ENCODE measurements around the gene KRT6A.
A peak's percentile ranks its signal among the peaks of the same experiment; 100 is the strongest.

The KRT6A gene

DNA sequence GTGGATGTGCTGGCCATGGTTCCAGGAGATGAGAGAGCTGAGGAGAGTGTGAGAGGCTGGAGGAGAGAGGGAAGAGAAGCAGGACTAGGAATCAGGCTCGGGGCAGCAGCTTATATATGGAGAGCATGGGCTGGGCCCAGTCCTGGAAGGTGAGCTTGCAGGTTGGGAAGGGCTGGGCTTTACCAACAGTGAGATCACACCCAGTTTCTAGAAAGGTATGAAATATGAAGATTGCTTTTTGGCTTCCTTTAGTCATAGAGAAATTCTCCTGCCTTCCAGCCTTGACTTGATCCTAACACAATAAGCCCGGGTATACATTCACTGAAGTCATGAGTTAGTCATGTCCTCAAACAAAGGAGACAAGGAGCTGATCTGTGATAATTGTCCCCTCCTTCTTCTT is at the start of gene KRT6A:
KRT6A (minus strand) TSS at position 86 of the 400 bp plus-strand sequence; CDS start at position 17, 69 bp downstream.
- TF ChIP-seq RAD21 (IDR thresholded peaks at IDR 0.05; ENCODE audit: low read depth) (no peak), CREB1 (IDR thresholded peaks at IDR 0.05; ENCODE audit: low read depth) (no peak), TEAD4 (IDR thresholded peaks at IDR 0.05) (no peak), YY1 (IDR thresholded peaks at IDR 0.05; ENCODE audit: low read depth) (no peak), TCF12 (IDR thresholded peaks at IDR 0.05; ENCODE audit: low read depth) (no peak), NFIC (IDR thresholded peaks at IDR 0.05) (no peak), ZBTB7A (IDR thresholded peaks at IDR 0.05; ENCODE audit: low read depth) (no peak), FOXM1 (IDR thresholded peaks at IDR 0.05; ENCODE audit: borderline replicate concordance, low read depth) (no peak), CEBPB (IDR thresholded peaks at IDR 0.05) (no peak), EP300 (IDR thresholded peaks at IDR 0.05; ENCODE audit: borderline replicate concordance) (no peak), EGR1 (IDR thresholded peaks at IDR 0.05) (no peak), TAF1 (IDR thresholded peaks at IDR 0.05; ENCODE audit: low read depth) (no peak)
- TF ChIP-seq, protein P1, sequence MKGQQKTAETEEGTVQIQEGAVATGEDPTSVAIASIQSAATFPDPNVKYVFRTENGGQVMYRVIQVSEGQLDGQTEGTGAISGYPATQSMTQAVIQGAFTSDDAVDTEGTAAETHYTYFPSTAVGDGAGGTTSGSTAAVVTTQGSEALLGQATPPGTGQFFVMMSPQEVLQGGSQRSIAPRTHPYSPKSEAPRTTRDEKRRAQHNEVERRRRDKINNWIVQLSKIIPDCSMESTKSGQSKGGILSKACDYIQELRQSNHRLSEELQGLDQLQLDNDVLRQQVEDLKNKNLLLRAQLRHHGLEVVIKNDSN (IDR thresholded peaks at IDR 0.05): no peak
- TF ChIP-seq, protein P2, sequence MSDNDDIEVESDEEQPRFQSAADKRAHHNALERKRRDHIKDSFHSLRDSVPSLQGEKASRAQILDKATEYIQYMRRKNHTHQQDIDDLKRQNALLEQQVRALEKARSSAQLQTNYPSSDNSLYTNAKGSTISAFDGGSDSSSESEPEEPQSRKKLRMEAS (IDR thresholded peaks at IDR 0.05): no peak
- TF ChIP-seq, protein P3, sequence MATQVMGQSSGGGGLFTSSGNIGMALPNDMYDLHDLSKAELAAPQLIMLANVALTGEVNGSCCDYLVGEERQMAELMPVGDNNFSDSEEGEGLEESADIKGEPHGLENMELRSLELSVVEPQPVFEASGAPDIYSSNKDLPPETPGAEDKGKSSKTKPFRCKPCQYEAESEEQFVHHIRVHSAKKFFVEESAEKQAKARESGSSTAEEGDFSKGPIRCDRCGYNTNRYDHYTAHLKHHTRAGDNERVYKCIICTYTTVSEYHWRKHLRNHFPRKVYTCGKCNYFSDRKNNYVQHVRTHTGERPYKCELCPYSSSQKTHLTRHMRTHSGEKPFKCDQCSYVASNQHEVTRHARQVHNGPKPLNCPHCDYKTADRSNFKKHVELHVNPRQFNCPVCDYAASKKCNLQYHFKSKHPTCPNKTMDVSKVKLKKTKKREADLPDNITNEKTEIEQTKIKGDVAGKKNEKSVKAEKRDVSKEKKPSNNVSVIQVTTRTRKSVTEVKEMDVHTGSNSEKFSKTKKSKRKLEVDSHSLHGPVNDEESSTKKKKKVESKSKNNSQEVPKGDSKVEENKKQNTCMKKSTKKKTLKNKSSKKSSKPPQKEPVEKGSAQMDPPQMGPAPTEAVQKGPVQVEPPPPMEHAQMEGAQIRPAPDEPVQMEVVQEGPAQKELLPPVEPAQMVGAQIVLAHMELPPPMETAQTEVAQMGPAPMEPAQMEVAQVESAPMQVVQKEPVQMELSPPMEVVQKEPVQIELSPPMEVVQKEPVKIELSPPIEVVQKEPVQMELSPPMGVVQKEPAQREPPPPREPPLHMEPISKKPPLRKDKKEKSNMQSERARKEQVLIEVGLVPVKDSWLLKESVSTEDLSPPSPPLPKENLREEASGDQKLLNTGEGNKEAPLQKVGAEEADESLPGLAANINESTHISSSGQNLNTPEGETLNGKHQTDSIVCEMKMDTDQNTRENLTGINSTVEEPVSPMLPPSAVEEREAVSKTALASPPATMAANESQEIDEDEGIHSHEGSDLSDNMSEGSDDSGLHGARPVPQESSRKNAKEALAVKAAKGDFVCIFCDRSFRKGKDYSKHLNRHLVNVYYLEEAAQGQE (IDR thresholded peaks at IDR 0.05; ENCODE audit: low read depth): no peak

DNA sequence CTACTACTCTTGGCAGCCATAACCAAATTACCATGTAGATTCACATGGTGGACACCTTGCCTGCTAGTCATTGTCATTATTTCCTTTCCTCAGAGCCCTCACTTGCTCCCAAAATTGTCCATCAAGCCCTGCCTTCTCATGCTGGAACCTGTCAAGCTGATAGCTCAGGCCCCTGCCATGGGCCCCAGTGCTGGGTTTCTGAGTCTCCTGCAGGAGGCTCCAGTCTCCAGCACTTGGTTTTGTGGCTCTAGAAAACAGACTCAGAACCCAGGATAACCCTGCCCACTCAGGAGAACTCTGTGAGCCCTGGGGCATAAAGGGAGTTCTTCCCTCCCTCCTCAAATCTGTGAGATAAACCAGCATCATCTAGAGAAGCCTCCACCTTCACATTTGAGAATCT is 49.1 kb upstream of the KRT6A start:
- TF ChIP-seq TEAD4 (IDR thresholded peaks at IDR 0.05): no peak
- no peak for TF ChIP-seq EP300 (IDR thresholded peaks at IDR 0.05; ENCODE audit: borderline replicate concordance)
- TF ChIP-seq, protein P3 (IDR thresholded peaks at IDR 0.05; ENCODE audit: low read depth): no peak
- no peak for TF ChIP-seq ZBTB7A (IDR thresholded peaks at IDR 0.05; ENCODE audit: low read depth)
- TF ChIP-seq CEBPB (IDR thresholded peaks at IDR 0.05): no peak
- TF ChIP-seq, protein P2 (IDR thresholded peaks at IDR 0.05): no peak
- TF ChIP-seq RAD21 (IDR thresholded peaks at IDR 0.05; ENCODE audit: low read depth): peak; percentile 43
- TF ChIP-seq EGR1 (IDR thresholded peaks at IDR 0.05): no peak
- TF ChIP-seq TCF12 (IDR thresholded peaks at IDR 0.05; ENCODE audit: low read depth): 0 out of 2 replicates have a peak, but pooled peaks have one; percentile 0
- TF ChIP-seq YY1 (IDR thresholded peaks at IDR 0.05; ENCODE audit: low read depth): no peak

DNA sequence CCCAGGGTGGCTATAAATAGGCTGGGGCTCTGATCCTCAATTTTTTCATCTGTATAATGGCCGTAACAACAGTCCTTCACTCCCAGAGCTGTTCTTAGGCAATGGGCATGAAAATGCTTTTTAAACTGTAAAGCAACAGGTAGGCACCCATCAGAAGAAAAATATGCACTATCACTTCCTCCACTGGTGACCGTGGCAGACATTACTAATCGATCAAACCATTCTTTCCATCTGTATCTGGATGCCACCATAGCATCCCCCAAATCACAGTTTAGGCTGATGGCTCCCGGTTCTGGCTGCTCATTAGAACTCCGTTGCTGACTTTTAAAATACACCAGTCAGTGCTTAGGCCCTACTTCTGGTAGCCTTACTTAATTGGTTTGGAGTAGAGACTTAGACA is 48.7 kb upstream of the KRT6A start:
- 0 out of 2 replicates have a peak, but pooled peaks have one; percentile 14 for TF ChIP-seq TCF12 (IDR thresholded peaks at IDR 0.05; ENCODE audit: low read depth)
- no peak for TF ChIP-seq CEBPB (IDR thresholded peaks at IDR 0.05)

DNA sequence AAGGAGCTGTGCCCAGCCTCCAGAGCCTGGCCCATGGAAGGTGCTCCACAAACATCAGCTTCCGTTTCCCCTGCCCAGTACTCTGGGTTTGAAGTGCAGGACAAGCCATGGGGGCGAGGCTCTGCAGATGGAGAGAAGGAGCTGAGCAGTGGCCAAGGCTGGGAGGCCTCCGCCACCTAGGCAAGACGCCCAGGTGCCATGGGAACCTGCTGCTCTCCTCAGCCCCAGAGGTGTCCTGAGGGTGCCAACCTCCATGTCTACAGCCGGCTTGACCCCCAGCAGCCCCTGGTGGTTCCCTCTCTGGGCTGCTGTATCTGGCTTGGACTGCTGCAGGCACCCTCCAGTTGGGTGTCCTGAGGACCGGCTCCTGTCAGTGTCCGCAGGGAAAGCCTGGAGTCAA is 47.5 kb upstream of the KRT6A start:
- TF ChIP-seq TCF12 (IDR thresholded peaks at IDR 0.05; ENCODE audit: low read depth): no peak
- no peak for TF ChIP-seq FOXM1 (IDR thresholded peaks at IDR 0.05; ENCODE audit: borderline replicate concordance, low read depth)
- TF ChIP-seq CREB1 (IDR thresholded peaks at IDR 0.05; ENCODE audit: low read depth): no peak
- no peak for TF ChIP-seq EGR1 (IDR thresholded peaks at IDR 0.05)
- TF ChIP-seq RAD21 (IDR thresholded peaks at IDR 0.05; ENCODE audit: low read depth): no peak
- TF ChIP-seq TEAD4 (IDR thresholded peaks at IDR 0.05): no peak
- TF ChIP-seq, protein P1 (IDR thresholded peaks at IDR 0.05): no peak
- no peak for TF ChIP-seq YY1 (IDR thresholded peaks at IDR 0.05; ENCODE audit: low read depth)
- TF ChIP-seq CEBPB (IDR thresholded peaks at IDR 0.05): no peak
- TF ChIP-seq NFIC (IDR thresholded peaks at IDR 0.05): no peak
- TF ChIP-seq TAF1 (IDR thresholded peaks at IDR 0.05; ENCODE audit: low read depth): no peak
- TF ChIP-seq EP300 (IDR thresholded peaks at IDR 0.05; ENCODE audit: borderline replicate concordance): no peak
- no peak for TF ChIP-seq ZBTB7A (IDR thresholded peaks at IDR 0.05; ENCODE audit: low read depth)
- TF ChIP-seq, protein P3 (IDR thresholded peaks at IDR 0.05; ENCODE audit: low read depth): no peak
- TF ChIP-seq, protein P2 (IDR thresholded peaks at IDR 0.05): no peak
